GM12872 (cell line): ENCODE data around the gene HOXD13.

Experiments used
- CTCF ChIP-seq: IDR thresholded peaks from 3 replicates; pipeline ENCODE4 v1.5.1; 2011; ENCODE audit warnings: low read depth, mild to moderate bottlenecking, low read length, moderate library complexity; ENCODE audit not compliant: insufficient read depth

The HOXD13 gene

GRCh38 chr2:176133389-176133788 lies 40.9 kb downstream of the HOXD13 start:
- TF ChIP-seq CTCF: no peak

- TF ChIP-seq CTCF: no peak
These were observed 41.5 kb downstream of the HOXD13 start for GRCh38 chr2:176134035-176134434.

- TF ChIP-seq CTCF: no peak
These were observed 42.5 kb downstream of the HOXD13 start for GRCh38 chr2:176135035-176135440.

- no peak for TF ChIP-seq CTCF
These were observed 44.1 kb downstream of the HOXD13 start for GRCh38 chr2:176136374-176137251.

- no peak for TF ChIP-seq CTCF
These were observed 44.7 kb downstream of the HOXD13 start for GRCh38 chr2:176137252-176137580.

- no peak for TF ChIP-seq CTCF
These were observed 45.4 kb downstream of the HOXD13 start for GRCh38 chr2:176137906-176138305.

- no peak for TF ChIP-seq CTCF
These were observed 46.0 kb downstream of the HOXD13 start for GRCh38 chr2:176138526-176138922.
